ENCODE results near the gene IGSF23.
"Not testable (repeated sequence)": the region's sequence is repeated elsewhere in the genome, so short reads cannot be mapped to it uniquely, and the experiment has no call there.

The IGSF23 gene

GRCh38 chr19:44603201-44603945 lies 10.0 kb upstream of the IGSF23 start:
- DNase-seq (ENCODE audit: insufficient read length) (no peak), FAIRE-seq (no peak)
- no peak for TF ChIP-seq POLR2AphosphoS5 (IDR thresholded peaks at IDR 0.05; ENCODE audit: low read depth, low read length)
- TF ChIP-seq POLR2A (IDR thresholded peaks at IDR 0.05; ENCODE audit: low read depth, low read length), result no peak
- no peak for TF ChIP-seq TAF1 (IDR thresholded peaks at IDR 0.05; ENCODE audit: borderline replicate concordance, low read depth, low read length)

GRCh38 chr19:44604241-44604640 lies 9.1 kb upstream of the IGSF23 start:
- TF ChIP-seq POLR2A (IDR thresholded peaks at IDR 0.05; ENCODE audit: low read depth, low read length) (no peak), POLR2AphosphoS5 (IDR thresholded peaks at IDR 0.05; ENCODE audit: low read depth, low read length) (no peak), TAF1 (IDR thresholded peaks at IDR 0.05; ENCODE audit: borderline replicate concordance, low read depth, low read length) (no peak)
- DNase-seq (ENCODE audit: insufficient read length), result no peak
- FAIRE-seq, result no peak

- DNase-seq (ENCODE audit: insufficient read length) (no peak), FAIRE-seq (no peak)
- TF ChIP-seq POLR2A (IDR thresholded peaks at IDR 0.05; ENCODE audit: low read depth, low read length) (no peak), POLR2AphosphoS5 (IDR thresholded peaks at IDR 0.05; ENCODE audit: low read depth, low read length) (no peak), TAF1 (IDR thresholded peaks at IDR 0.05; ENCODE audit: borderline replicate concordance, low read depth, low read length) (no peak)
These were observed 7.8 kb upstream of the IGSF23 start for GRCh38 chr19:44605547-44605946.

GRCh38 chr19:44607049-44607448 lies 6.3 kb upstream of the IGSF23 start:
- DNase-seq (ENCODE audit: insufficient read length), result no peak
- TF ChIP-seq POLR2A (IDR thresholded peaks at IDR 0.05; ENCODE audit: low read depth, low read length) (no peak), TAF1 (IDR thresholded peaks at IDR 0.05; ENCODE audit: borderline replicate concordance, low read depth, low read length) (no peak), POLR2AphosphoS5 (IDR thresholded peaks at IDR 0.05; ENCODE audit: low read depth, low read length) (no peak)
- FAIRE-seq, result no peak

- FAIRE-seq (no peak), DNase-seq (ENCODE audit: insufficient read length) (no peak)
- TF ChIP-seq POLR2A (IDR thresholded peaks at IDR 0.05; ENCODE audit: low read depth, low read length), result no peak
- TF ChIP-seq POLR2AphosphoS5 (IDR thresholded peaks at IDR 0.05; ENCODE audit: low read depth, low read length), result no peak
- TF ChIP-seq TAF1 (IDR thresholded peaks at IDR 0.05; ENCODE audit: borderline replicate concordance, low read depth, low read length), result no peak
These were observed 5.4 kb upstream of the IGSF23 start for GRCh38 chr19:44607917-44608316.

- FAIRE-seq, result no peak
These were observed 5.0 kb upstream of the IGSF23 start for GRCh38 chr19:44608391-44608821.

GRCh38 chr19:44609219-44609618 lies 4.1 kb upstream of the IGSF23 start:
- DNase-seq (ENCODE audit: insufficient read length), result no peak
- TF ChIP-seq POLR2A (IDR thresholded peaks at IDR 0.05; ENCODE audit: low read depth, low read length) (no peak), POLR2AphosphoS5 (IDR thresholded peaks at IDR 0.05; ENCODE audit: low read depth, low read length) (no peak), TAF1 (IDR thresholded peaks at IDR 0.05; ENCODE audit: borderline replicate concordance, low read depth, low read length) (no peak)
- FAIRE-seq, result no peak

More at GRCh38 chr19:44608391-44608821, 5.0 kb upstream of the IGSF23 start:
- DNase-seq (ENCODE audit: insufficient read length), result no peak
- TF ChIP-seq TAF1 (IDR thresholded peaks at IDR 0.05; ENCODE audit: borderline replicate concordance, low read depth, low read length), result no peak

GRCh38 chr19:44610497-44610896 lies 2.9 kb upstream of the IGSF23 start:
- FAIRE-seq, result not testable (repeated sequence)

GRCh38 chr19:44611812-44612295 lies 1.5 kb upstream of the IGSF23 start:
- no peak for DNase-seq (ENCODE audit: insufficient read length)
- no peak for FAIRE-seq
- TF ChIP-seq TAF1 (IDR thresholded peaks at IDR 0.05; ENCODE audit: borderline replicate concordance, low read depth, low read length) (no peak), POLR2AphosphoS5 (IDR thresholded peaks at IDR 0.05; ENCODE audit: low read depth, low read length) (no peak), POLR2A (IDR thresholded peaks at IDR 0.05; ENCODE audit: low read depth, low read length) (no peak)

More at GRCh38 chr19:44610497-44610896, 2.9 kb upstream of the IGSF23 start:
- DNase-seq (ENCODE audit: insufficient read length), result not testable (repeated sequence)

GRCh38 chr19:44614313-44614712 lies 950 bp downstream of the IGSF23 start:
- no peak for DNase-seq (ENCODE audit: insufficient read length)
- no peak for FAIRE-seq

GRCh38 chr19:44615863-44616247 lies 2.5 kb downstream of the IGSF23 start:
- TF ChIP-seq POLR2AphosphoS5 (IDR thresholded peaks at IDR 0.05; ENCODE audit: low read depth, low read length) (no peak), POLR2A (IDR thresholded peaks at IDR 0.05; ENCODE audit: low read depth, low read length) (no peak), TAF1 (IDR thresholded peaks at IDR 0.05; ENCODE audit: borderline replicate concordance, low read depth, low read length) (no peak)
- FAIRE-seq (no peak), DNase-seq (ENCODE audit: insufficient read length) (no peak)

More at GRCh38 chr19:44614313-44614712, 950 bp downstream of the IGSF23 start:
- TF ChIP-seq POLR2A (IDR thresholded peaks at IDR 0.05; ENCODE audit: low read depth, low read length) (no peak), POLR2AphosphoS5 (IDR thresholded peaks at IDR 0.05; ENCODE audit: low read depth, low read length) (no peak), TAF1 (IDR thresholded peaks at IDR 0.05; ENCODE audit: borderline replicate concordance, low read depth, low read length) (no peak)

GRCh38 chr19:44617110-44617880 lies 3.9 kb downstream of the IGSF23 start:
- FAIRE-seq, result no peak
- DNase-seq (ENCODE audit: insufficient read length), result no peak
- TF ChIP-seq TAF1 (IDR thresholded peaks at IDR 0.05; ENCODE audit: borderline replicate concordance, low read depth, low read length), result no peak
- TF ChIP-seq POLR2A (IDR thresholded peaks at IDR 0.05; ENCODE audit: low read depth, low read length), result no peak
- no peak for TF ChIP-seq POLR2AphosphoS5 (IDR thresholded peaks at IDR 0.05; ENCODE audit: low read depth, low read length)
